Lower leg skin (tissue), 3 donors: Measurements from ENCODE around the gene KRTAP5-4.
"Not testable (repeated sequence)": the region's sequence is repeated elsewhere in the genome, so short reads cannot be mapped to it uniquely, and the experiment has no call there.

ENCODE experiments used
- POLR2A ChIP-seq, 2 donors: fragments of 450-650 bp; IDR thresholded peaks; one replicate each; pipeline ENCODE4 v1.6.1; 2016 to 2017; ENCODE audit warnings: antibody characterized with exemption in 2 of 2, mild to moderate bottlenecking in 1 of 2, moderate library complexity in 1 of 2
- TF ChIP-seq, protein P1 (sequence below), 3 donors: fragments of 450-650 bp; IDR thresholded peaks; one replicate each; pipeline ENCODE4 v1.5.1; 2016; ENCODE audit warnings: antibody characterized with exemption in 3 of 3, mild to moderate bottlenecking in 3 of 3, moderate library complexity in 2 of 3

DNA sequence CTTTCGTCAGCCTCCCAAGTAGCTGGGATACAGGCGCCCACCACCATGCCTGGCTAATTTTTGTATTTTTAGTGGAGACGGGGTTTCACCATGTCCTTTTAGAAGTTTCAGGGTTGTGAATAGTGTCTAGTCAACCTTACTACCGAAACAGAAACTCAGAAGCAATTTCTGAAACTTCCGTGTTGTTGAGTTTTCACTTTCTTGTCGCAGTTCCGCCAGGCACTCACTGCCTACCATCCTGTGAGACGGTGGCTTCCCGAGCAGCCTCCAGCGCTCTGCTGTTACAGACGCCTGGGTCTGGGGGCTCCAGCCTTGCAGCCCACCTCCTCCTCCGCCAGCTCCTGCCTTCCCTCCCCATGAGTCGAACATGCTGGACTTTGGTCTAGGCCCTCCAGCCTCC lies 16.0 kb downstream of the KRTAP5-4 start:
- TF ChIP-seq, protein P1, sequence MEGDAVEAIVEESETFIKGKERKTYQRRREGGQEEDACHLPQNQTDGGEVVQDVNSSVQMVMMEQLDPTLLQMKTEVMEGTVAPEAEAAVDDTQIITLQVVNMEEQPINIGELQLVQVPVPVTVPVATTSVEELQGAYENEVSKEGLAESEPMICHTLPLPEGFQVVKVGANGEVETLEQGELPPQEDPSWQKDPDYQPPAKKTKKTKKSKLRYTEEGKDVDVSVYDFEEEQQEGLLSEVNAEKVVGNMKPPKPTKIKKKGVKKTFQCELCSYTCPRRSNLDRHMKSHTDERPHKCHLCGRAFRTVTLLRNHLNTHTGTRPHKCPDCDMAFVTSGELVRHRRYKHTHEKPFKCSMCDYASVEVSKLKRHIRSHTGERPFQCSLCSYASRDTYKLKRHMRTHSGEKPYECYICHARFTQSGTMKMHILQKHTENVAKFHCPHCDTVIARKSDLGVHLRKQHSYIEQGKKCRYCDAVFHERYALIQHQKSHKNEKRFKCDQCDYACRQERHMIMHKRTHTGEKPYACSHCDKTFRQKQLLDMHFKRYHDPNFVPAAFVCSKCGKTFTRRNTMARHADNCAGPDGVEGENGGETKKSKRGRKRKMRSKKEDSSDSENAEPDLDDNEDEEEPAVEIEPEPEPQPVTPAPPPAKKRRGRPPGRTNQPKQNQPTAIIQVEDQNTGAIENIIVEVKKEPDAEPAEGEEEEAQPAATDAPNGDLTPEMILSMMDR (IDR thresholded peaks at IDR 0.05): not testable (repeated sequence)
- TF ChIP-seq POLR2A (IDR thresholded peaks at IDR 0.05): not testable (repeated sequence)
